ENCODE data around the gene PIP4K2A.

GRCh38 chr10:22501413-22501812 lies 213.0 kb downstream of the PIP4K2A start:
- TF ChIP-seq POLR2AphosphoS5 (IDR thresholded peaks at IDR 0.05), result no peak
- TF ChIP-seq CTCF (IDR thresholded peaks at IDR 0.05), result no peak
- no peak for TF ChIP-seq POLR2A (IDR thresholded peaks at IDR 0.05)
